Measurements from ENCODE around the gene PAH. TPM values are rescaled to one million over a fixed set of nuclear protein-coding genes. Genes with fewer than 3 reads are reported as not detected.

The PAH gene
- total and polyA plus RNA-seq, 10 donors = 0.09 TPM; not detected in 9

DNA sequence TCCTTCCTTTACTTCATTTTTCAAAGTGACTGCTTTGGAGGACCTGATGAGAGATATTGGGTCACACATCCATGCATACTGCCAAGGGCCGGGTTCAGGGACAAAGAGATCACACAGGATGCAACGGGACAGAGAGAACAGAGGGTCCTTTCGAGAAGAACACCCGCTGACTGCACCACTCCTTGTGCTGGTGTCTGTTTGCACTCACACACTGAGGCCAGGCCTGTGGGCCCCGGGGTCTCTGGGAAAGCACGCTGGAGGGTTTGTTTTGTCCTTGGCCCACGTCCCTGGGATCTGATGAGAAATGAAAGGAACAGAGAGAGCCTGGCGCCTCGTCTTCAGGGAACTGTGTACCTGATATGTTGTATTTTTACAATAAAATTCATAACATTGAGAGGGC, 42.2 kb downstream of the PAH start:
- Histone ChIP-seq H3K4me3 (no peak overlapping the region), H3K27me3 (replicated peaks in 1 of 7) (peaks cover 0 to 11% (median 0%) of the 10 kb centered on the region in 7 donors), H3K4me1 (no peaks in the 10 kb centered on the region), H3K36me3 (no peaks in the 10 kb centered on the region), H3K27ac (no peak overlapping the region), H3K9me3 (no peaks in the 10 kb centered on the region)
- TF ChIP-seq POLR2A (IDR thresholded peaks at IDR 0.05) (no peak), CTCF (IDR thresholded peaks at IDR 0.05 in 8 of 11, conservative IDR thresholded peaks at IDR 0.05 in 3 of 11) (no peak), POLR2AphosphoS5 (IDR thresholded peaks at IDR 0.05) (no peak)
- WGBS, 5 donors = 68 to 81% (median 80%) methylated on average over 9 of the region's 9 CpGs
- intact Hi-C loops (cut with DNase I; ENCODE audit: low total_unique reads) = no loop called here
- no peak for DNase-seq

DNA sequence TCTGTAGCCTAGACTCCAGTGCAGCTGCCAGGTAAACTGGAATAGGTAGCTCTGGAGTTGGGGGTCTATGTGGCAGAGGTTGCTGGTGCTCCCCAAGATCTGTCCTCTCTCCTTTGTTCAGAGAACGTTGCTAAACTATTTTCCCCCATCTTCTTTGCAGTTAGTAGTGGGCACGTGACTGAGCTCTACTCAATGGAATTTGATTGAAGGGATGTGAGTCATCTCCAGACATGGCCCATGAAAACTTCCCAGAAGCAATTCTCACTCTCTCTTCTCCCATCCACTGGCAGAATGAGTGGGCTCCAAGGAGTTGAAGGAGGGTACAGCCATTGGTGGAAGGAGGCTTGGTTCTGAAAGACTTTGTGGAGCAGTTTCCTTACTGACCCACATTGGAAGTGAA, 44.0 kb downstream of the PAH start:
- intact Hi-C loops (cut with DNase I; ENCODE audit: low total_unique reads) = no loop called here

GRCh38 chr12:102871014-102871413, 46.0 kb downstream of the PAH start:
- no peak overlapping the region for H3K4me3 ChIP-seq
- H3K4me1 ChIP-seq = no peaks in the 10 kb centered on the region
- no peak overlapping the region for H3K27ac ChIP-seq
- no peak for TF ChIP-seq POLR2A (IDR thresholded peaks at IDR 0.05)
- no peak for TF ChIP-seq POLR2AphosphoS5 (IDR thresholded peaks at IDR 0.05)
- no peak for TF ChIP-seq CTCF (IDR thresholded peaks at IDR 0.05 in 8 of 11, conservative IDR thresholded peaks at IDR 0.05 in 3 of 11)
- no peaks in the 10 kb centered on the region for H3K27me3 ChIP-seq (replicated peaks in 1 of 7)
- H3K36me3 ChIP-seq = no peaks in the 10 kb centered on the region
- no peak for DNase-seq
- 46 to 83% (median 58%) methylated on average over 2 of the region's 2 CpGs for WGBS, 5 donors
- H3K9me3 ChIP-seq = no peaks in the 10 kb centered on the region
- intact Hi-C loops (cut with DNase I; ENCODE audit: low total_unique reads) = no loop called here

More for the DNA sequence above, 44.0 kb downstream of the PAH start:
- 58 to 83% (median 80%) methylated on average over 2 of the region's 2 CpGs for WGBS, 5 donors
- Histone ChIP-seq H3K4me3 (no peak overlapping the region), H3K27me3 (replicated peaks in 1 of 7) (no peaks in the 10 kb centered on the region), H3K9me3 (no peaks in the 10 kb centered on the region), H3K36me3 (no peaks in the 10 kb centered on the region), H3K4me1 (no peaks in the 10 kb centered on the region), H3K27ac (no peak overlapping the region)
- TF ChIP-seq CTCF (IDR thresholded peaks at IDR 0.05 in 8 of 11, conservative IDR thresholded peaks at IDR 0.05 in 3 of 11) (no peak), POLR2AphosphoS5 (IDR thresholded peaks at IDR 0.05) (no peak), POLR2A (IDR thresholded peaks at IDR 0.05) (no peak)
- DNase-seq = no peak

DNA sequence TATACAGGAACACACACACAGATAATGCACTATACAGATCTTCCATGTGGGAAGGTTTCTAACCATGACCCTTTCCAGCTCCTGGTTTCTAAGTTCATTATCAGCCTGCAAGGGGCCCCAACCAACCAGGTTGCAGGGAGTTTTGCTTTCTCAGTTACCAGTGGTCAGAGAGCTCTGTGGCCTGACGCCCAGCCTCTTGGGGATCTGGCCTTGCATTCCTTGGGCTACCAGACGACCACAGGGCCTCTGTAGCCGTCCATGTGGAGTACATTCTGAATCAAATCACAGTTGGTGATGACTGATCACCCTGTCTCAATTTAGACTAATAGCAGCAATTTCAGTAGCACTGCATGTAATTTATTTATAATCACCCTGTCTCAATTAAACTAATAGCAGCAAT, 47.5 kb downstream of the PAH start:
- H3K4me1 ChIP-seq = no peaks in the 10 kb centered on the region
- H3K27me3 ChIP-seq (replicated peaks in 1 of 7) = no peaks in the 10 kb centered on the region
- H3K27ac ChIP-seq = no peak overlapping the region
- no peak for DNase-seq
- 18 to 48% (median 37%) methylated on average over 3 of the region's 3 CpGs for WGBS, 5 donors
- TF ChIP-seq POLR2AphosphoS5 (IDR thresholded peaks at IDR 0.05) = no peak
- TF ChIP-seq POLR2A (IDR thresholded peaks at IDR 0.05) = no peak
- TF ChIP-seq CTCF (IDR thresholded peaks at IDR 0.05 in 8 of 11, conservative IDR thresholded peaks at IDR 0.05 in 3 of 11) = no peak
- H3K4me3 ChIP-seq = no peak overlapping the region
- H3K9me3 ChIP-seq = no peaks in the 10 kb centered on the region
- intact Hi-C loops (cut with DNase I; ENCODE audit: low total_unique reads) = no loop called here
- H3K36me3 ChIP-seq = no peaks in the 10 kb centered on the region
